HepG2 (cell line): ENCODE results near the gene CHEK2. TPM values are rescaled to one million over a fixed set of nuclear protein-coding genes. Genes with fewer than 3 reads are reported as not detected.
A peak's percentile ranks its signal among the peaks of the same experiment; 100 is the strongest.

ENCODE experiments used
- AGO2 ChIP-seq: fragments of 200-400 bp; formaldehyde crosslinking; optimal IDR thresholded peaks from 2 replicates; pipeline ENCODE3; 2017; ENCODE audit warnings: mild to moderate bottlenecking, low read depth, low read length, moderate library complexity
- BHLHE40 ChIP-seq: IDR thresholded peaks from 2 replicates; pipeline ENCODE4 v1.6.1; 2011; ENCODE audit warnings: low read length, improper control_type of control experiment
- GLI4 ChIP-seq: sonication (generic); formaldehyde crosslinking; IDR thresholded peaks from 2 replicates; pipeline ENCODE4 v1.5.1; 2020; ENCODE audit warnings: missing genetic modification reagents, mild to moderate bottlenecking, moderate library complexity, borderline replicate concordance
- MTERF4 ChIP-seq: sonication (generic); formaldehyde crosslinking; IDR thresholded peaks from 2 replicates; pipeline ENCODE4 v1.8.0; 2023; ENCODE audit warnings: mild to moderate bottlenecking, missing genetic modification reagents
- PATZ1 ChIP-seq: sonication (generic); formaldehyde crosslinking; IDR thresholded peaks from 2 replicates; pipeline ENCODE4 v1.4.0; 2020; ENCODE audit warnings: missing genetic modification reagents
- SMARCE1 ChIP-seq: fragments of 450-650 bp; IDR thresholded peaks from 2 replicates; pipeline ENCODE4 v1.6.1; 2017; ENCODE audit warnings: borderline replicate concordance
- WIZ ChIP-seq: sonication (generic); formaldehyde crosslinking; IDR thresholded peaks from 2 replicates; pipeline ENCODE4 v1.5.1; 2020; ENCODE audit warnings: mild to moderate bottlenecking, missing genetic modification reagents
- XRCC5 ChIP-seq: fragments of 200-400 bp; formaldehyde crosslinking; optimal IDR thresholded peaks from 2 replicates; pipeline ENCODE3; 2017; ENCODE audit warnings: mild to moderate bottlenecking, low read length
- ZBED4 ChIP-seq: sonication (generic); formaldehyde crosslinking; IDR thresholded peaks from 2 replicates; pipeline ENCODE4 v1.4.0; 2020; ENCODE audit warnings: missing genetic modification reagents, borderline replicate concordance
- ZC3H13 ChIP-seq: sonication (generic); formaldehyde crosslinking; IDR thresholded peaks from 2 replicates; pipeline ENCODE4 v1.8.1; 2023; ENCODE audit warnings: mild to moderate bottlenecking, missing genetic modification reagents, moderate library complexity
- ZKSCAN1 ChIP-seq: fragments of 150-350 bp; IDR thresholded peaks from 2 replicates; pipeline ENCODE4 v1.6.1; 2014; ENCODE audit warnings: low read length
- ZNF143 ChIP-seq: sonication (generic); formaldehyde crosslinking; IDR thresholded peaks from 2 replicates; pipeline ENCODE4 v1.4.0; 2020; ENCODE audit warnings: missing genetic modification reagents
- ZNF230 ChIP-seq: sonication (generic); formaldehyde crosslinking; IDR thresholded peaks from 2 replicates; pipeline ENCODE4 v1.4.0; 2020; ENCODE audit warnings: mild to moderate bottlenecking, missing genetic modification reagents
- ZNF430 ChIP-seq: sonication (generic); formaldehyde crosslinking; IDR thresholded peaks from 2 replicates; pipeline ENCODE4 v1.9.0; 2021; ENCODE audit warnings: mild to moderate bottlenecking, missing genetic modification reagents
- ZNF674 ChIP-seq: sonication (generic); formaldehyde crosslinking; IDR thresholded peaks from 2 replicates; pipeline ENCODE4 v1.5.0; 2020; ENCODE audit warnings: low read depth, mild to moderate bottlenecking, missing genetic modification reagents
- ZNF770 ChIP-seq: sonication (generic); formaldehyde crosslinking; IDR thresholded peaks from 2 replicates; pipeline ENCODE4 v1.5.0; 2020; ENCODE audit warnings: mild to moderate bottlenecking, missing genetic modification reagents
- ZNF891 ChIP-seq: sonication (generic); formaldehyde crosslinking; IDR thresholded peaks from 2 replicates; pipeline ENCODE4 v1.5.0; 2020; ENCODE audit warnings: mild to moderate bottlenecking, missing genetic modification reagents
- ZSCAN22 ChIP-seq: sonication (generic); formaldehyde crosslinking; IDR thresholded peaks from 2 replicates; pipeline ENCODE4 v1.4.0; 2020; ENCODE audit warnings: mild to moderate bottlenecking, missing genetic modification reagents
- polyA plus RNA-seq, 8 experiments: library from polyadenylated mRNA; depleted of rRNA in 3 of 8; stranded (reverse) in 7 of 8; unstranded in 1 of 8; fragments of >200 nt; fragmentation: Illumina TruSeq in 4 of 8; extraction: Trizol in 4 of 8; gene quantifications; 2 replicates each; pipeline versions ENCODE4 v1.2.1 to v1.2.3, GENCODE V29; 2011 to 2016; ENCODE audit warnings: low read depth in 4 of 8, missing spikeins in 1 of 8, mixed read lengths in 1 of 8; ENCODE audit not compliant: insufficient read depth in 1 of 8
- total RNA-seq, 5 experiments: library from RNA; depleted of rRNA; stranded (reverse); fragments of >200 nt; fragmentation: Illumina TruSeq; extraction: Trizol; gene quantifications; 2 replicates each; pipeline ENCODE4 v1.2.3, GENCODE V29; 2016; ENCODE audit warnings: low read depth in 1 of 5

Gene CHEK2
- total and polyA plus RNA-seq, 2 of the 13 experiments (the other 11 are each of a cell fraction or from before 2014, with no cell fraction given) = 27.0 to 40.5 TPM

GRCh38 chr22:28741785-28742561 lies at the start of gene CHEK2, which contains the start of gene HSCB (continued):
- peak; percentile 38; the same call in 1 of the 2 replicates for TF ChIP-seq ZNF230 (CRISPR knock-in tag)
- peak; percentile 44 for TF ChIP-seq XRCC5
- no peak; the same call in 1 of the 2 replicates for TF ChIP-seq BHLHE40
- TF ChIP-seq WIZ = 0 out of 2 replicates have a peak, but pooled peaks have one; percentile 15
- TF ChIP-seq GLI4 = peak; percentile 30; the same call in 1 of the 2 replicates
- TF ChIP-seq ZNF770 (CRISPR knock-in tag) = no peak; the same call in 1 of the 2 replicates
- no peak; the same call in 1 of the 2 replicates for TF ChIP-seq MTERF4 (CRISPR knock-in tag)
- TF ChIP-seq ZSCAN22 (CRISPR knock-in tag) = no peak
- peak; percentile 90 for TF ChIP-seq AGO2
- TF ChIP-seq ZNF143 (CRISPR knock-in tag) = peak; percentile 97
- TF ChIP-seq ZNF674 (CRISPR knock-in tag) = no peak
- 0 out of 2 replicates have a peak, but pooled peaks have one; percentile 26 for TF ChIP-seq PATZ1
- no peak for TF ChIP-seq ZBED4 (CRISPR knock-in tag)
- no peak for TF ChIP-seq ZKSCAN1
- TF ChIP-seq ZC3H13 (CRISPR knock-in tag) = 0 out of 2 replicates have a peak, but pooled peaks have one; percentile 63
- TF ChIP-seq ZNF430 (CRISPR knock-in tag) = 0 out of 2 replicates have a peak, but pooled peaks have one; percentile 35
- TF ChIP-seq ZNF891 (CRISPR knock-in tag) = peak; percentile 57
- no peak for TF ChIP-seq SMARCE1
